ENCODE results near the gene CSTB.

The CSTB gene

DNA sequence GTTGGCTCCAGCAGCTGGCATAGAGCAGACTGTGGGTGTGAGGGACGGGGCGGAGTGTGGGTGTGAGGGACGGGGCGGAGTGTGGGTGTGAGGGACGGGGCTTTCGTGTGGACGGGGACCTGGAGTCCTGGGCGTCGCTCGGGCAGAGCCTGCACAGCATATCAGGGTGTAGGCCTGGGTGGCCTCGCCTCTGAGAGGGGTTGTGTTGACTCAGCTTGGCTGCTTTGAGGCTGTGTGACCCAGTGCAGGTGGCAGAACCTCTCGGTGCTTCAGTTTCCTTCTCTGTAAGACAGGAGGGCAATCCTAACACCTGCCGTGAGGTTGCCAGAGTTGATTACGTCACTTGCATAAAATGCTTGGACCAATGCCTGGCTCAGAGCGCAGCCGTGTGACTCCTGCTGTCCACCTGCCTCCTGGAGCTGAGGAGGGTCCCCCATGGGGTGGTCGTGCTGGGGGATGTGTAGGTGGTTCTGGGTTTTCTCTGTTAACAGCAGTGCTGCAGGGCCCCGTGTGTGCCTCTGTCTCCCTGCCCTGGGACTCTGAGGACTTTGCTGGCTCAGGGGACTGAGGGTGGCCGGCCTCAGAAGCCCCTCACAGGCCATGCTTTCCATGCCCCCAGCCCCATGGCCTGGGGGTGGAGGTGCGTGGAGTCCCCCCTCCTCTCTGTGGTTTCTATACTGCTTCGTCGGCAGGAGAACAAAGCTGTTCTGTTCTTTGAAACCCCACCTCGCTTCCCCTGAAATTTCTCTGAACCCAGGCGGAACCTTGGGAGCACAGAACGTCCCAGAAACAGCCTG is 41.8 kb downstream of the CSTB start:
- H3K27ac ChIP-seq, result peak overlapping the region; percentile 27
- peaks cover 61% of the 10 kb centered on the region for H3K36me3 ChIP-seq
- H3K4me1 ChIP-seq (ENCODE audit: control insufficient read depth in 1 of 2, insufficient read depth in 1 of 2, low read depth in 1 of 2, low read length in 1 of 2), result peaks cover 47 to 54% of the 10 kb centered on the region in 2 experiments
- no peaks in the 10 kb centered on the region for H3K9me3 ChIP-seq
- no peak overlapping the region for H3K4me3 ChIP-seq (ENCODE audit: low read depth in 1 of 2, low read length in 1 of 2)
- no peaks in the 10 kb centered on the region for H3K27me3 ChIP-seq
- no peak for TF ChIP-seq CTCF (IDR thresholded peaks at IDR 0.05)

GRCh38 chr21:43733529-43734071 is 42.5 kb downstream of the CSTB start:
- H3K36me3 ChIP-seq, result peaks cover 56% of the 10 kb centered on the region
- H3K9me3 ChIP-seq, result no peaks in the 10 kb centered on the region
- H3K27ac ChIP-seq, result peak overlapping the region; percentile 43
- H3K4me3 ChIP-seq (ENCODE audit: low read depth in 1 of 2, low read length in 1 of 2), result peak overlapping the region in 1 of 2 experiments; percentile 41
- H3K4me1 ChIP-seq (ENCODE audit: control insufficient read depth in 1 of 2, insufficient read depth in 1 of 2, low read depth in 1 of 2, low read length in 1 of 2), result peaks cover 54 to 60% of the 10 kb centered on the region in 2 experiments
- H3K27me3 ChIP-seq, result no peaks in the 10 kb centered on the region
- TF ChIP-seq CTCF (IDR thresholded peaks at IDR 0.05), result no peak

DNA sequence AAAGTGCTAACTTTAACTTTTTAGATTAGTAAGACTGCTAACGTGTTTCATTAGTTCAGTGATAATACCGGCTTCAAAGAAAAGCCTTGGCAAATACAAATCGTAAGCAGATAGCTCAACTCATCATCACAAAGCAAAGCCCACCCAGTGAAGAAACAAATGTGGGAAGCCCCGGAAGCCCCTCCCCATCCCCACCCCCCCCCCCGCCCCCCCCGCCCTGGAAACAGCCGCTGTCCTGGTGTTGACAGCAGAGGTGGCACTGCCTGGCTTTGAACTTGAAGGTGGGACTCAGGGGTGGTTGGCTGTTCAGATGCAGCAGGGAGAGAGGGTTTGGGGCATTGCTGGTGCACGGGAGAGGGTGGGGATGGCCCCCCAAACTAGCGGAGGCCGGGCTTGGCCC is 43.0 kb downstream of the CSTB start:
- Histone ChIP-seq H3K36me3 (peaks cover 51% of the 10 kb centered on the region), H3K4me3 (ENCODE audit: low read depth in 1 of 2, low read length in 1 of 2) (peak overlapping the region in 1 of 2 experiments; percentile 41), H3K4me1 (ENCODE audit: control insufficient read depth in 1 of 2, insufficient read depth in 1 of 2, low read depth in 1 of 2, low read length in 1 of 2) (peaks cover 60 to 65% of the 10 kb centered on the region in 2 experiments), H3K27ac (peak overlapping the region; percentile 43), H3K9me3 (no peaks in the 10 kb centered on the region), H3K27me3 (no peaks in the 10 kb centered on the region)
- TF ChIP-seq CTCF (IDR thresholded peaks at IDR 0.05), result no peak

DNA sequence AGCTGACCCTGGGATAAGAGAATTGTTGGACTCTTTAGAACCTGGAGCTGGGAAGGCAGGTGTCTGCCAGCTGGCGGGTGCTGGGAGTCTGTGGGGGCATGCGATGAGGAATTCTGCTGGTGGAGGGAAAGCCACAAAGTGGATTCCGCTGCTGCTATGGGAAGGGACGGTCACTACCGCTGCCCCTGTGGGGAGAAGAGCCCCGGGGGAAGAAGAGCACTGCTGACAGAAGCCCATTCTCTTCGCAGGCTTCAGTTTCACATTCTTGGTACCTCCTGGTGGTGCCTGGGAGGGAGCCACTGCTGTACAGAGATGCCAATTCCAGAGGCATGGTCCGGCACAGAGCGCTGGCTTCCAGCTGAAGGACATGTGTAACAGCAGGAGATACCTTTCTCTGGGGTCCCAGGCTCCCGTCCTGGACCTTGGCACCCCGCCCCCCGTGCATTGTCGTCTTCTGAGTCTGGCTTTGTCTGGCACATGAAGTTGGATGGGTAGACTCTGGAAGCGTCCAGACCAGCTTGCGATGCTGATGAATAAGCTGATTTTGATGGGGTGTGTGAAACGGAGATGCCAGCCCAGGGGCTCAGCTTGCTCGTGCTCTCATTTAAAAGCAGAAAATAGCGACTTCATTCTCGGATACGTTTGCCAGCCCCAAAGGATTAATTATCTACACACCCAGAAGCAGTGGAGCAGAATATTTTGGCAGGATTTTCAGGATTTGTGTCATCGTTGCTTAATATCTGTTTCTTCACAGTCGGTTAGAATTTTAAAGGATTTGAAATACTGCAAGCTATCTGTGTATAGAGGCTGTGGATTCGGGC is 44.0 kb downstream of the CSTB start:
- H3K4me1 ChIP-seq (ENCODE audit: control insufficient read depth in 1 of 2, insufficient read depth in 1 of 2, low read depth in 1 of 2, low read length in 1 of 2), result peaks cover 69 to 75% of the 10 kb centered on the region in 2 experiments
- H3K36me3 ChIP-seq, result peaks cover 42% of the 10 kb centered on the region
- H3K4me3 ChIP-seq (ENCODE audit: low read depth in 1 of 2, low read length in 1 of 2), result no peak overlapping the region
- TF ChIP-seq CTCF (IDR thresholded peaks at IDR 0.05), result no peak
- H3K27ac ChIP-seq, result peak overlapping the region; percentile 94
- no peaks in the 10 kb centered on the region for H3K27me3 ChIP-seq
- H3K9me3 ChIP-seq, result no peaks in the 10 kb centered on the region

DNA sequence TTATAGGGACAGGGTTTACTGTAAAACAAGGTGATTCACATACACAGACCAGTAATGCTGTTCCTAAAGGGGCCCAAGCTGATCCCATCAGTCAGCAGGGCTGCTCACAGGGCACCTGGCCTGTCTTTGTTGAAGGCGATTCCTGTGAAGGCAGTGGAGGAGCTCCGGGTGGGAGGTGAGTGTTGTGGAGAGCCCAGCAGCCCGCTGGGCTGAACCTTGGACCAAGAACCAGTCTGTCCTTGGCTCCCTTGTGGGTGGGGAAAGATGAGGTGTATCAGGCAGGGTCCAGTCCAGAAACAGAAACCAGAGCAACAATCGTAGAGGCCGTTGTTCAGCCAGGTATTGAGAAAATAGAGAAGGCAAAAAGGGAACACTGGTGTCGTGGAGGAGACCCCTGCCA is 44.6 kb downstream of the CSTB start:
- Histone ChIP-seq H3K9me3 (no peaks in the 10 kb centered on the region), H3K27me3 (no peaks in the 10 kb centered on the region), H3K27ac (peak overlapping the region; percentile 94), H3K4me1 (ENCODE audit: control insufficient read depth in 1 of 2, insufficient read depth in 1 of 2, low read depth in 1 of 2, low read length in 1 of 2) (peaks cover 75 to 81% of the 10 kb centered on the region in 2 experiments), H3K36me3 (peaks cover 36% of the 10 kb centered on the region), H3K4me3 (ENCODE audit: low read depth in 1 of 2, low read length in 1 of 2) (no peak overlapping the region)
- no peak for TF ChIP-seq CTCF (IDR thresholded peaks at IDR 0.05)
